Naive thymus-derived CD8-positive, alpha-beta T cell (primary cell): ENCODE data around the gene RCOR2. TPM values are rescaled to one million over a fixed set of nuclear protein-coding genes. Genes with fewer than 3 reads are reported as not detected.
"Not testable (repeated sequence)": the region's sequence is repeated elsewhere in the genome, so short reads cannot be mapped to it uniquely, and the experiment has no call there.

Source experiments
- ATAC-seq, 2 donors: fragments of 150-1000 bp; cut with Tn5 transposase in 1 of 2; sonication (Bioruptor Pico), chemical (Tn5 transposase) in 1 of 2; 1 replicate in 1 of 2; 2 replicates in 1 of 2; pipeline ENCODE4 v1.10.0; 2021; ENCODE audit warnings: mild to moderate bottlenecking in 2 of 2, moderate library complexity in 2 of 2
- POLR2A ChIA-PET: fragments of 350-600 bp; sonication (Branson Sonifier 250); formaldehyde crosslinking; loops from one replicate; lab custom pipeline; 2021; ENCODE audit warnings: antibody characterized with exemption; lab: Charles Lee
- DNase-seq, 10 donors: peaks; one replicate each; pipeline versions ENCODE4 v3.0.0 to v3.0.0-alpha.2; 2020 to 2022
- H3K27ac Mint-ChIP-seq, 10 donors: one replicate each; pipeline ENCODE4 v1.8.0; 2020 to 2022; ENCODE audit warnings: mild to moderate bottlenecking in 10 of 10, mixed read lengths in 10 of 10, moderate library complexity in 4 of 10, inconsistent platforms in 1 of 10
- H3K27me3 Mint-ChIP-seq, 5 donors: one replicate each; pipeline ENCODE4 v1.8.0; 2021 to 2022; ENCODE audit warnings: mixed read lengths in 5 of 5
- H3K36me3 Mint-ChIP-seq, 3 donors: one replicate each; pipeline ENCODE4 v1.8.0; 2020 to 2022; ENCODE audit warnings: mixed read lengths in 3 of 3, mild to moderate bottlenecking in 2 of 3, inconsistent platforms in 1 of 3
- H3K4me1 Mint-ChIP-seq, 4 donors: one replicate each; pipeline ENCODE4 v1.8.0; 2021 to 2022; ENCODE audit warnings: mixed read lengths in 4 of 4
- H3K4me3 Mint-ChIP-seq, 10 donors: one replicate each; pipeline ENCODE4 v1.8.0; 2020 to 2022; ENCODE audit warnings: mild to moderate bottlenecking in 10 of 10, mixed read lengths in 10 of 10, moderate library complexity in 6 of 10, inconsistent platforms in 1 of 10
- H3K9me3 Mint-ChIP-seq, 9 donors: one replicate each; pipeline ENCODE4 v1.8.0; 2020 to 2022; ENCODE audit warnings: mixed read lengths in 9 of 9, mild to moderate bottlenecking in 3 of 9, inconsistent platforms in 1 of 9, moderate library complexity in 1 of 9
- polyA plus RNA-seq, 3 donors: library from polyadenylated mRNA; unstranded; fragments of 300-500 nt; fragmentation: Illumina TruSeq; gene quantifications; one replicate each; pipeline ENCODE4 v1.2.3, GENCODE V29; 2021
- total RNA-seq, 8 experiments: library from RNA in 2 of 8; stranded (reverse) in 2 of 8; gene quantifications; one replicate each; pipeline ENCODE4 v1.2.3 and lab custom pipeline; 2021 to 2026

Gene RCOR2
- total and polyA plus RNA-seq, 5 experiments from 2014 or later, result 0.14 TPM; not detected in 4

- Mint-ChIP-seq H3K9me3 (no peaks in the 10 kb centered on the region), H3K4me3 (peak overlapping the region; percentile 44 to 68 (median 58)), H3K4me1 (peaks cover 45 to 88% (median 83%) of the 10 kb centered on the region in 4 donors), H3K27ac (peak overlapping the region in 8 of 10 donors; percentile 19 to 83 (median 45)), H3K36me3 (peaks cover 0 to 12% (median 3%) of the 10 kb centered on the region in 3 donors), H3K27me3 (no peaks in the 10 kb centered on the region)
- ATAC-seq, result peak; percentile 43 to 47
- POLR2A ChIA-PET, result interaction anchor here (0.8 to 2.2 kb wide), 2 partner anchors 10 to 33 kb away, joined by 3 to 9 read pairs; partner anchors contain the start of gene MARK2
- DNase-seq, result peak in 1 of 10 donors; percentile 24
Measured at GRCh38 chr11:63871962-63872799, 44.8 kb downstream of the RCOR2 start.

- ATAC-seq (no peak), DNase-seq (no peak)
- Mint-ChIP-seq H3K27me3 (no peaks in the 10 kb centered on the region), H3K9me3 (no peaks in the 10 kb centered on the region), H3K36me3 (peaks cover 0 to 12% (median 2%) of the 10 kb centered on the region in 3 donors), H3K4me1 (peaks cover 52 to 91% (median 90%) of the 10 kb centered on the region in 4 donors), H3K4me3 (peak overlapping the region; percentile 45 to 89 (median 80)), H3K27ac (peak overlapping the region; percentile 82 to 97 (median 90))
- POLR2A ChIA-PET, result interaction anchor here (0.6 to 2.6 kb wide), 7 partner anchors 9 to 1209 kb away, joined by 3 to 22 read pairs (median 5); partner anchors contain the start of gene MARK2
Measured at GRCh38 chr11:63870351-63871140, 46.4 kb downstream of the RCOR2 start.

- Mint-ChIP-seq H3K4me1 (peaks cover 54 to 95% (median 92%) of the 10 kb centered on the region in 4 donors), H3K4me3 (peak overlapping the region; percentile 54 to 89 (median 80)), H3K36me3 (peaks cover 0 to 8% (median 0%) of the 10 kb centered on the region in 3 donors), H3K27ac (peak overlapping the region; percentile 84 to 97 (median 90)), H3K27me3 (no peaks in the 10 kb centered on the region), H3K9me3 (no peaks in the 10 kb centered on the region)
- ATAC-seq (peak; percentile 74 to 88), DNase-seq (peak; percentile 16 to 78 (median 50))
- POLR2A ChIA-PET, result interaction anchor here (0.8 to 2.6 kb wide), 8 partner anchors 8 to 45 kb away, joined by 3 to 22 read pairs (median 5); partner anchors contain the start of gene MARK2
Measured at GRCh38 chr11:63869683-63870082, 47.3 kb downstream of the RCOR2 start.

GRCh38 chr11:63869171-63869591 lies 47.8 kb downstream of the RCOR2 start:
- Mint-ChIP-seq H3K9me3 (no peaks in the 10 kb centered on the region), H3K36me3 (peaks cover 0 to 5% (median 0%) of the 10 kb centered on the region in 3 donors), H3K4me3 (peak overlapping the region; percentile 54 to 89 (median 80)), H3K27me3 (no peaks in the 10 kb centered on the region), H3K27ac (peak overlapping the region; percentile 84 to 97 (median 90)), H3K4me1 (peaks cover 50 to 92% (median 87%) of the 10 kb centered on the region in 4 donors)
- DNase-seq, result no peak
- POLR2A ChIA-PET, result interaction anchor here (1.1 to 2.6 kb wide), 4 partner anchors 9 to 31 kb away, joined by 3 to 22 read pairs (median 5); partner anchors contain the start of gene MARK2
- peak; percentile 8 to 11 for ATAC-seq

- Mint-ChIP-seq H3K27me3 (no peaks in the 10 kb centered on the region), H3K4me3 (peak overlapping the region in 9 of 10 donors; percentile 6 to 83 (median 62)), H3K27ac (peak overlapping the region in 9 of 10 donors; percentile 5 to 91 (median 69)), H3K9me3 (no peaks in the 10 kb centered on the region), H3K4me1 (peaks cover 48 to 87% (median 83%) of the 10 kb centered on the region in 4 donors), H3K36me3 (peaks cover 0 to 5% (median 0%) of the 10 kb centered on the region in 3 donors)
- POLR2A ChIA-PET, result interaction anchor here (1.4 to 2.6 kb wide), 4 partner anchors 18 to 30 kb away, joined by 4 to 22 read pairs (median 6); partner anchors contain the start of gene MARK2
- ATAC-seq, result no peak
- DNase-seq, result no peak
Measured at GRCh38 chr11:63868399-63869064, 48.4 kb downstream of the RCOR2 start.

GRCh38 chr11:63867511-63867910 lies 49.5 kb downstream of the RCOR2 start:
- Mint-ChIP-seq H3K27me3 (no peaks in the 10 kb centered on the region), H3K4me3 (peak overlapping the region in 4 of 10 donors; percentile 10 to 69 (median 42)), H3K4me1 (peaks cover 48 to 87% (median 84%) of the 10 kb centered on the region in 4 donors), H3K27ac (peak overlapping the region in 9 of 10 donors; percentile 14 to 90 (median 79)), H3K9me3 (no peaks in the 10 kb centered on the region), H3K36me3 (peaks cover 0 to 8% (median 0%) of the 10 kb centered on the region in 3 donors)
- DNase-seq (no peak), ATAC-seq (no peak)
- POLR2A ChIA-PET, result interaction anchor here (1.0 to 2.5 kb wide), 6 partner anchors 22 to 99 kb away, joined by 3 to 9 read pairs (median 4); partner anchors contain the start of genes MARK2 and ZFTA

GRCh38 chr11:63866211-63866610 lies 50.8 kb downstream of the RCOR2 start:
- peaks cover 44 to 81% (median 79%) of the 10 kb centered on the region in 4 donors for H3K4me1 Mint-ChIP-seq
- peak overlapping the region; percentile 44 to 90 (median 85) for H3K27ac Mint-ChIP-seq
- H3K27me3 Mint-ChIP-seq, result no peaks in the 10 kb centered on the region
- ATAC-seq (peak; percentile 67 to 75), DNase-seq (peak; percentile 46 to 90 (median 72))
- POLR2A ChIA-PET, result interaction anchor here (1.0 to 2.5 kb wide), 4 partner anchors 21 to 98 kb away, joined by 3 to 9 read pairs (median 5); partner anchors contain the start of genes MARK2 and ZFTA
- H3K36me3 Mint-ChIP-seq, result peaks cover 0 to 15% (median 0%) of the 10 kb centered on the region in 3 donors
- no peaks in the 10 kb centered on the region for H3K9me3 Mint-ChIP-seq
- peak overlapping the region; percentile 50 to 82 (median 71) for H3K4me3 Mint-ChIP-seq

GRCh38 chr11:63863620-63864019 lies 53.3 kb downstream of the RCOR2 start:
- Mint-ChIP-seq H3K36me3 (peaks cover 0 to 29% (median 0%) of the 10 kb centered on the region in 3 donors), H3K27ac (peak overlapping the region in 8 of 10 donors; percentile 22 to 88 (median 74)), H3K4me3 (peak overlapping the region in 4 of 10 donors; percentile 22 to 67 (median 43)), H3K4me1 (peaks cover 29 to 74% (median 58%) of the 10 kb centered on the region in 4 donors)
- H3K27me3 Mint-ChIP-seq, H3K9me3 Mint-ChIP-seq, DNase-seq, ATAC-seq: not testable (repeated sequence)
- POLR2A ChIA-PET, result interaction anchor here (0.6 to 2.5 kb wide), 5 partner anchors 9 to 82 kb away, joined by 3 to 14 read pairs (median 3); partner anchors contain the start of gene MARK2

- POLR2A ChIA-PET, result interaction anchor here (1.0 to 2.5 kb wide), 3 partner anchors 24 to 29 kb away, joined by 3 to 14 read pairs (median 3); partner anchors contain the start of gene MARK2
- Mint-ChIP-seq H3K4me3 (peak overlapping the region in 9 of 10 donors; percentile 1 to 67 (median 28)), H3K27me3 (no peaks in the 10 kb centered on the region), H3K36me3 (peaks cover 0 to 29% (median 0%) of the 10 kb centered on the region in 3 donors), H3K27ac (peak overlapping the region; percentile 30 to 96 (median 86)), H3K9me3 (no peaks in the 10 kb centered on the region), H3K4me1 (peaks cover 26 to 74% (median 52%) of the 10 kb centered on the region in 4 donors)
- peak in 2 of 10 donors; percentile 10 to 26 for DNase-seq
- ATAC-seq, result peak; percentile 47 to 53
Measured at GRCh38 chr11:63862923-63863322, 54.0 kb downstream of the RCOR2 start.
